ENCODE results near the gene EML5. TPM values are rescaled to one million over a fixed set of nuclear protein-coding genes. Genes with fewer than 3 reads are reported as not detected.

EML5 gene
- total RNA-seq (2022; extraction: Qiagen RNA extraction), result 0.37 to 0.56 TPM (median 0.44 TPM) in 5 replicates

DNA sequence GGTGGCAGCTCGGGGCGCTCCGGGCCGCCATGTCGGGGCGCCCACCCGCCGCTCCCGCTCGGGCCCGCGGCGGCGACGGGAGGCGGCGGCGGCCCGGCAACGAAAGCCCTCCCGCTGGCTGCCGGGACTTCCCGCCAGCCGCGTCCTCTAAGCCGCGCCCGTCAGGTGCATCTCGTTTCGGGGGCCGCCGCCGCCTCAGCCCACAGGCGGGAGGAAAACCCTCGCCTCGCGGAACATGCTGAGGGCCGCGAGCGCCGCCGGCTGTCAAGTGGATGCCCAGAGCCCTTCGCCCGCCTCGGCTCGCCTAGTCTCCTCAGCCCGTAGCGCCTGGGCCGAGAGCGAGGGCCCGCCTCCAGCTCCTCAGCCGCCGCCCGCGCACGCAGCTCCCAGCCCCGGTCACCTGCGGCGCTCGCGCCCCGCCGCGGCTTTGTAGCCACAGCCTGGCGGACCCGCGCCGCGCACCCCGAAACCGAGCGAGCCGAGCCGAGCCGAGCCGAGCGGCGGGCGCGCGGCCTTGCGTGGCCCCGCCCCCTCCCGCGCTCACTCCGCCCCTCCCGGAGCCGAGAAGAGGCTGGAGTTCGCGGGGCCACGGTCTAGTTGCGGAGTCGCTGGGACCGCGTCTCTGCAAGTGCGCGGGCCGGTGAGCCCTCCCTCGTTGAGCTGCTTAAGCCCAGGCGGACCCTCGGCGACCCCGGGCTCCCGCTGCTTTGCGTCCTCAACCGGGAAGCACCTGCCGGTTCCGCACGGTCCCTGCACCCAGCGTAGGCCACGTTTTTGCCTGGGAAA, at the start of gene EML5:
Gene EML5, minus strand, starts transcription at position 481 of the 786 bp plus-strand sequence. Its CDS starts 450 bp downstream, at position 31.

GRCh38 chr14:88824314-88825077, 31.7 kb upstream of the EML5 start, which contains the start of gene TTC8:
TTC8 (plus strand) TSS chr14:88824651; CDS start chr14:88824708, 57 bp downstream.

GRCh38 chr14:88562831-88563686, 229.7 kb downstream of the EML5 start, which contains the start of gene ZC3H14:
ZC3H14 (plus strand) TSS chr14:88563037; CDS start chr14:88563134, 97 bp downstream.

Other genes starting within 250 kb of the EML5 start
- gene PTPN21, start 237.9 kb downstream of the EML5 start, total RNA-seq (2022; extraction: Qiagen RNA extraction), result 6.8 to 11.7 TPM (median 11.2 TPM) in 5 replicates
- 56.2 to 75.1 TPM (median 70.7 TPM) in 5 replicates for gene ZC3H14, start 229.9 kb downstream of the EML5 start, total RNA-seq (2022; extraction: Qiagen RNA extraction)
- 34.1 to 39.1 TPM (median 37.6 TPM) in 5 replicates for gene TTC8, start 31.7 kb upstream of the EML5 start, total RNA-seq (2022; extraction: Qiagen RNA extraction)

Measured in A549 treated with dexamethasone at 1 μM for 4 hours (cell line).